ENCODE data around the gene RIC8A. TPM values are rescaled to one million over a fixed set of nuclear protein-coding genes. Genes with fewer than 3 reads are reported as not detected.
"Not testable (repeated sequence)": the region's sequence is repeated elsewhere in the genome, so short reads cannot be mapped to it uniquely, and the experiment has no call there.

RIC8A gene
- total RNA-seq, 1 donor from 2014 or later: 45.0 TPM

GRCh38 chr11:236774-237767, 29.6 kb downstream of the RIC8A start, which contains the start of gene PSMD13:
Gene PSMD13 (plus strand): TSS chr11:236976. CDS start chr11:237050, 74 bp downstream.
- H2AFZ ChIP-seq (replicated peaks): peak within 1 kb of the TSS; percentile 90
- H3K9me3 Mint-ChIP-seq: no peaks in the 10 kb centered on the region
- peak within 1 kb of the TSS; percentile 98 for H3K4me2 ChIP-seq
- H3K9me3 ChIP-seq (ENCODE audit: low read depth): no peaks in the 10 kb centered on the region
- peak; percentile 31 for TF ChIP-seq EZH2phosphoT487 (IDR thresholded peaks at IDR 0.05)
- no peak for TF ChIP-seq EZH2 (IDR thresholded peaks at IDR 0.05)
- TF ChIP-seq CTCF (IDR thresholded peaks at IDR 0.05): no peak
- peaks cover 23% of the 10 kb centered on the region for H3K4me1 Mint-ChIP-seq
- H3K4me3 Mint-ChIP-seq: peak within 1 kb of the TSS; percentile 97
- peaks cover 11% of the 10 kb centered on the region for H4K20me1 ChIP-seq (ENCODE audit: low read depth)
- no peaks in the 10 kb centered on the region for H3K27me3 ChIP-seq
- peak within 1 kb of the TSS; percentile 94 for H3K27ac Mint-ChIP-seq
- peaks cover 4% of the 10 kb centered on the region for H3K27me3 Mint-ChIP-seq (ENCODE audit: insufficient read depth, low read depth)
- H3K4me3 ChIP-seq: peak within 1 kb of the TSS; percentile 89
- H3K27ac ChIP-seq: peak within 1 kb of the TSS; percentile 80
- H3K36me3 Mint-ChIP-seq: peaks cover 9% of the 10 kb centered on the region
- peak; percentile 94 for DNase-seq (ENCODE audit: low spot score)
- no peaks in the 10 kb centered on the region for H3K36me3 ChIP-seq
- H3K79me2 ChIP-seq (ENCODE audit: low read depth): peaks cover 46% of the 10 kb centered on the region
- peak within 1 kb of the TSS; percentile 65 for H3K9ac ChIP-seq
- H3F3A ChIP-seq (ENCODE audit: low read depth): peaks cover 12% of the 10 kb centered on the region
- peaks cover 12% of the 10 kb centered on the region for H3K4me1 ChIP-seq

- not testable (repeated sequence) for H3K36me3 ChIP-seq; H3K9me3 Mint-ChIP-seq; H3K27ac Mint-ChIP-seq; H3K4me3 ChIP-seq; H2AFZ ChIP-seq (replicated peaks); H3K9me3 ChIP-seq (ENCODE audit: low read depth); H3K27me3 ChIP-seq; H3K27ac ChIP-seq; H3K27me3 Mint-ChIP-seq (ENCODE audit: insufficient read depth, low read depth); H3K9ac ChIP-seq; DNase-seq (ENCODE audit: low spot score)
- H3F3A ChIP-seq (ENCODE audit: low read depth): peaks cover 12% of the 10 kb centered on the region
- Mint-ChIP-seq H3K36me3 (peaks cover 13% of the 10 kb centered on the region), H3K4me3 (peak overlapping the region; percentile 97), H3K4me1 (peaks cover 23% of the 10 kb centered on the region)
- H3K4me1 ChIP-seq: peaks cover 12% of the 10 kb centered on the region
- H4K20me1 ChIP-seq (ENCODE audit: low read depth): peaks cover 11% of the 10 kb centered on the region
- peaks cover 46% of the 10 kb centered on the region for H3K79me2 ChIP-seq (ENCODE audit: low read depth)
- peak overlapping the region; percentile 98 for H3K4me2 ChIP-seq
Observed at GRCh38 chr11:238346-238745, 30.8 kb downstream of the RIC8A start.

GRCh38 chr11:240315-240714, 32.8 kb downstream of the RIC8A start:
- Mint-ChIP-seq H3K27ac (no peak overlapping the region), H3K27me3 (ENCODE audit: insufficient read depth, low read depth) (no peaks in the 10 kb centered on the region), H3K4me3 (no peak overlapping the region), H3K36me3 (peaks cover 15% of the 10 kb centered on the region), H3K9me3 (no peaks in the 10 kb centered on the region), H3K4me1 (peaks cover 18% of the 10 kb centered on the region)
- Histone ChIP-seq H3K4me1 (peaks cover 9% of the 10 kb centered on the region), H3K9ac (no peak overlapping the region), H3K4me2 (no peak overlapping the region), H3K27ac (no peak overlapping the region), H3F3A (ENCODE audit: low read depth) (peaks cover 11% of the 10 kb centered on the region), H3K79me2 (ENCODE audit: low read depth) (peaks cover 39% of the 10 kb centered on the region), H3K4me3 (no peak overlapping the region), H2AFZ (replicated peaks) (no peak overlapping the region), H3K27me3 (no peaks in the 10 kb centered on the region), H3K36me3 (peaks cover 7% of the 10 kb centered on the region), H4K20me1 (ENCODE audit: low read depth) (peaks cover 11% of the 10 kb centered on the region), H3K9me3 (ENCODE audit: low read depth) (no peaks in the 10 kb centered on the region)
- TF ChIP-seq EZH2 (IDR thresholded peaks at IDR 0.05) (no peak), CTCF (IDR thresholded peaks at IDR 0.05) (no peak), EZH2phosphoT487 (IDR thresholded peaks at IDR 0.05) (no peak)
- DNase-seq (ENCODE audit: low spot score): no peak

- Histone ChIP-seq H3K36me3 (peaks cover 7% of the 10 kb centered on the region), H3K9me3 (ENCODE audit: low read depth) (no peaks in the 10 kb centered on the region), H3K4me3 (no peak overlapping the region), H3F3A (ENCODE audit: low read depth) (peaks cover under 1% of the 10 kb centered on the region), H3K4me1 (peaks cover 7% of the 10 kb centered on the region), H4K20me1 (ENCODE audit: low read depth) (peaks cover 11% of the 10 kb centered on the region), H3K79me2 (ENCODE audit: low read depth) (peaks cover 34% of the 10 kb centered on the region), H2AFZ (replicated peaks) (no peak overlapping the region), H3K27ac (no peak overlapping the region), H3K27me3 (no peaks in the 10 kb centered on the region), H3K9ac (no peak overlapping the region), H3K4me2 (no peak overlapping the region)
- DNase-seq (ENCODE audit: low spot score): no peak
- Mint-ChIP-seq H3K27ac (no peak overlapping the region), H3K4me3 (no peak overlapping the region), H3K9me3 (no peaks in the 10 kb centered on the region), H3K27me3 (ENCODE audit: insufficient read depth, low read depth) (no peaks in the 10 kb centered on the region), H3K36me3 (peaks cover 17% of the 10 kb centered on the region), H3K4me1 (peaks cover 13% of the 10 kb centered on the region)
- TF ChIP-seq EZH2phosphoT487 (IDR thresholded peaks at IDR 0.05): no peak
- TF ChIP-seq EZH2 (IDR thresholded peaks at IDR 0.05): no peak
- no peak for TF ChIP-seq CTCF (IDR thresholded peaks at IDR 0.05)
Observed at GRCh38 chr11:241634-242033, 34.1 kb downstream of the RIC8A start.
